ENCODE results near the gene MYOCOS.

The MYOCOS gene

GRCh38 chr1:171663036-171663853 is 41.2 kb downstream of the MYOCOS start:
- no peak for DNase-seq
- H3K4me1 Mint-ChIP-seq (ENCODE audit: low read depth): no peaks in the 10 kb centered on the region
- H3K9me3 Mint-ChIP-seq: no peaks in the 10 kb centered on the region
- peaks cover 2% of the 10 kb centered on the region for H3K27me3 Mint-ChIP-seq
- H3K4me3 Mint-ChIP-seq: no peak overlapping the region
- H3K36me3 Mint-ChIP-seq (ENCODE audit: low read depth): no peaks in the 10 kb centered on the region
- no peak overlapping the region for H3K27ac Mint-ChIP-seq

- no peak for DNase-seq
- Mint-ChIP-seq H3K4me3 (no peak overlapping the region), H3K9me3 (no peaks in the 10 kb centered on the region), H3K27me3 (peaks cover 2% of the 10 kb centered on the region), H3K27ac (no peak overlapping the region), H3K36me3 (ENCODE audit: low read depth) (no peaks in the 10 kb centered on the region), H3K4me1 (ENCODE audit: low read depth) (no peaks in the 10 kb centered on the region)
Observed at GRCh38 chr1:171663854-171664575, 42.0 kb downstream of the MYOCOS start.

- peaks cover 7% of the 10 kb centered on the region for H3K27me3 Mint-ChIP-seq
- no peak overlapping the region for H3K27ac Mint-ChIP-seq
- no peak for DNase-seq
- H3K9me3 Mint-ChIP-seq: no peaks in the 10 kb centered on the region
- no peak overlapping the region for H3K4me3 Mint-ChIP-seq
- H3K36me3 Mint-ChIP-seq (ENCODE audit: low read depth): no peaks in the 10 kb centered on the region
- H3K4me1 Mint-ChIP-seq (ENCODE audit: low read depth): no peaks in the 10 kb centered on the region
Observed at GRCh38 chr1:171664976-171665375, 42.9 kb downstream of the MYOCOS start.

GRCh38 chr1:171666114-171666769 is 44.2 kb downstream of the MYOCOS start:
- Mint-ChIP-seq H3K27me3 (peaks cover 8% of the 10 kb centered on the region), H3K4me1 (ENCODE audit: low read depth) (no peaks in the 10 kb centered on the region), H3K9me3 (no peaks in the 10 kb centered on the region), H3K4me3 (no peak overlapping the region), H3K36me3 (ENCODE audit: low read depth) (no peaks in the 10 kb centered on the region), H3K27ac (no peak overlapping the region)
- DNase-seq: no peak

GRCh38 chr1:171668372-171668771 is 46.3 kb downstream of the MYOCOS start:
- Mint-ChIP-seq H3K27ac (no peak overlapping the region), H3K4me3 (no peak overlapping the region), H3K27me3 (peaks cover 16% of the 10 kb centered on the region)

GRCh38 chr1:171670739-171671138 is 48.7 kb downstream of the MYOCOS start:
- Mint-ChIP-seq H3K4me1 (ENCODE audit: low read depth) (no peaks in the 10 kb centered on the region), H3K9me3 (no peaks in the 10 kb centered on the region), H3K36me3 (ENCODE audit: low read depth) (no peaks in the 10 kb centered on the region), H3K4me3 (no peak overlapping the region), H3K27me3 (peaks cover 16% of the 10 kb centered on the region), H3K27ac (no peak overlapping the region)
- no peak for DNase-seq

More at GRCh38 chr1:171668372-171668771, 46.3 kb downstream of the MYOCOS start:
- H3K36me3 Mint-ChIP-seq (ENCODE audit: low read depth): no peaks in the 10 kb centered on the region
- H3K4me1 Mint-ChIP-seq (ENCODE audit: low read depth): no peaks in the 10 kb centered on the region
- H3K9me3 Mint-ChIP-seq: no peaks in the 10 kb centered on the region
- no peak for DNase-seq

- Mint-ChIP-seq H3K4me1 (ENCODE audit: low read depth) (no peaks in the 10 kb centered on the region), H3K27ac (no peak overlapping the region), H3K36me3 (ENCODE audit: low read depth) (no peaks in the 10 kb centered on the region), H3K27me3 (peaks cover 15% of the 10 kb centered on the region), H3K9me3 (no peaks in the 10 kb centered on the region), H3K4me3 (no peak overlapping the region)
- DNase-seq: no peak
Observed at GRCh38 chr1:171674431-171675405, 52.7 kb downstream of the MYOCOS start.

Data from activated T-cell treated with anti-CD3 and anti-CD28 coated beads, Interleukin-2, amount 50 U/mL, for 24 hours (primary cell).